Activated CD4-positive, alpha-beta memory T cell treated with anti-CD3 and anti-CD28 coated beads, Interleukin-2, amount 10 ng/mL, durations not matched to agents 7 days and 5 days (primary cell): ENCODE measurements around the gene CFAP92. TPM values are rescaled to one million over a fixed set of nuclear protein-coding genes. Genes with fewer than 3 reads are reported as not detected.

Experiments
- CTCF ChIA-PET: fragments of 350-600 bp; sonication (Branson Sonifier 250); formaldehyde crosslinking; loops from one replicate; lab custom pipeline; 2021; ENCODE audit warnings: antibody characterized with exemption, inconsistent platforms; lab: Charles Lee
- POLR2A ChIA-PET: fragments of 350-600 bp; sonication (Branson Sonifier 250); formaldehyde crosslinking; loops from one replicate; lab custom pipeline; 2021; ENCODE audit warnings: antibody characterized with exemption; lab: Charles Lee
- DNase-seq: peaks from one replicate; pipeline ENCODE4 v3.0.0-alpha.2; 2020
- H3K27ac Mint-ChIP-seq: one replicate; pipeline ENCODE4 v1.8.0; 2021; ENCODE audit warnings: mild to moderate bottlenecking, mixed read lengths
- H3K27me3 Mint-ChIP-seq: one replicate; pipeline ENCODE4 v1.8.0; 2021; ENCODE audit warnings: mixed read lengths
- H3K36me3 Mint-ChIP-seq: one replicate; pipeline ENCODE4 v1.8.0; 2021; ENCODE audit warnings: low read depth, mixed read lengths
- H3K4me1 Mint-ChIP-seq: one replicate; pipeline ENCODE4 v1.8.0; 2021; ENCODE audit warnings: mixed read lengths
- H3K4me3 Mint-ChIP-seq: one replicate; pipeline ENCODE4 v1.8.0; 2021; ENCODE audit warnings: mild to moderate bottlenecking, mixed read lengths
- H3K9me3 Mint-ChIP-seq: one replicate; pipeline ENCODE4 v1.8.0; 2021; ENCODE audit warnings: mixed read lengths
- total RNA-seq, 2 experiments: library from RNA; stranded (reverse); gene quantifications; one replicate each; pipeline ENCODE4 v1.2.3, GENCODE V29; 2021

Gene CFAP92
- total RNA-seq, 2 experiments from 2014 or later, result 0.15 TPM; not detected in 1

GRCh38 chr3:128967748-128968355 is 26.0 kb downstream of the CFAP92 start:
- ChIA-PET POLR2A (interaction anchor here (1.6 kb wide), 1 partner anchor 48 kb away, joined by 4 read pairs; no protein-coding TSS in a partner anchor), CTCF (interaction anchor here (0.5 to 1.4 kb wide), 2 partner anchors 49 to 181 kb away, joined by 3 to 5 read pairs; no protein-coding TSS in a partner anchor)

GRCh38 chr3:128965818-128966217 is 28.1 kb downstream of the CFAP92 start:
- no peak overlapping the region for H3K4me3 Mint-ChIP-seq
- CTCF ChIA-PET, result no interaction called here

More at GRCh38 chr3:128967748-128968355, 26.0 kb downstream of the CFAP92 start:
- Mint-ChIP-seq H3K27me3 (peaks cover 5% of the 10 kb centered on the region), H3K27ac (no peak overlapping the region), H3K36me3 (no peaks in the 10 kb centered on the region), H3K4me3 (no peak overlapping the region), H3K4me1 (peaks cover 10% of the 10 kb centered on the region), H3K9me3 (no peaks in the 10 kb centered on the region)
- no peak for DNase-seq

GRCh38 chr3:128965280-128965679 is 28.6 kb downstream of the CFAP92 start:
- DNase-seq, result no peak
- ChIA-PET POLR2A (no interaction called here), CTCF (no interaction called here)
- H3K4me3 Mint-ChIP-seq, result no peak overlapping the region
- H3K36me3 Mint-ChIP-seq, result no peaks in the 10 kb centered on the region
- H3K27ac Mint-ChIP-seq, result no peak overlapping the region
- peaks cover 4% of the 10 kb centered on the region for H3K4me1 Mint-ChIP-seq
- no peaks in the 10 kb centered on the region for H3K9me3 Mint-ChIP-seq
- peaks cover 6% of the 10 kb centered on the region for H3K27me3 Mint-ChIP-seq

More at GRCh38 chr3:128965818-128966217, 28.1 kb downstream of the CFAP92 start:
- Mint-ChIP-seq H3K27ac (no peak overlapping the region), H3K4me1 (peaks cover 8% of the 10 kb centered on the region), H3K36me3 (no peaks in the 10 kb centered on the region), H3K9me3 (no peaks in the 10 kb centered on the region), H3K27me3 (peaks cover 4% of the 10 kb centered on the region)
- no peak for DNase-seq
- POLR2A ChIA-PET, result no interaction called here

- Mint-ChIP-seq H3K36me3 (peaks cover 2% of the 10 kb centered on the region), H3K27ac (no peak overlapping the region), H3K4me3 (no peak overlapping the region), H3K27me3 (peaks cover 12% of the 10 kb centered on the region), H3K4me1 (no peaks in the 10 kb centered on the region), H3K9me3 (peaks cover 5% of the 10 kb centered on the region)
- ChIA-PET CTCF (interaction anchor here (0.6 kb wide), 1 partner anchor 40 kb away, joined by 4 read pairs; no protein-coding TSS in a partner anchor), POLR2A (no interaction called here)
- no peak for DNase-seq
Observed at GRCh38 chr3:128956440-128956839, 37.4 kb downstream of the CFAP92 start.

- Mint-ChIP-seq H3K4me1 (no peaks in the 10 kb centered on the region), H3K27ac (no peak overlapping the region), H3K9me3 (peaks cover 2% of the 10 kb centered on the region), H3K36me3 (no peaks in the 10 kb centered on the region), H3K4me3 (no peak overlapping the region), H3K27me3 (peaks cover 5% of the 10 kb centered on the region)
- DNase-seq, result no peak
- ChIA-PET POLR2A (interaction anchor here (0.7 kb wide), 1 partner anchor 269 kb away, joined by 3 read pairs; no protein-coding TSS in a partner anchor), CTCF (interaction anchor here (1.5 kb wide), 1 partner anchor 20 kb away, joined by 3 read pairs; no protein-coding TSS in a partner anchor)
Observed at GRCh38 chr3:128950223-128950938, 43.5 kb downstream of the CFAP92 start.

GRCh38 chr3:128949158-128949557 is 44.7 kb downstream of the CFAP92 start:
- no peak for DNase-seq
- CTCF ChIA-PET, result no interaction called here
- Mint-ChIP-seq H3K27ac (no peak overlapping the region), H3K27me3 (peaks cover 5% of the 10 kb centered on the region), H3K4me3 (no peak overlapping the region), H3K9me3 (peaks cover 2% of the 10 kb centered on the region), H3K36me3 (no peaks in the 10 kb centered on the region), H3K4me1 (no peaks in the 10 kb centered on the region)
- POLR2A ChIA-PET, result no interaction called here

- DNase-seq, result no peak
- Mint-ChIP-seq H3K9me3 (no peaks in the 10 kb centered on the region), H3K4me3 (no peak overlapping the region), H3K27ac (no peak overlapping the region), H3K27me3 (peaks cover 7% of the 10 kb centered on the region), H3K36me3 (no peaks in the 10 kb centered on the region), H3K4me1 (no peaks in the 10 kb centered on the region)
- CTCF ChIA-PET, result interaction anchor here (1.6 kb wide), 1 partner anchor 24 kb away, joined by 4 read pairs; no protein-coding TSS in a partner anchor
- POLR2A ChIA-PET, result no interaction called here
Observed at GRCh38 chr3:128946411-128946810, 47.5 kb downstream of the CFAP92 start.

- no peak for DNase-seq
- POLR2A ChIA-PET, result no interaction called here
- Mint-ChIP-seq H3K9me3 (no peaks in the 10 kb centered on the region), H3K27ac (no peak overlapping the region), H3K36me3 (no peaks in the 10 kb centered on the region), H3K4me3 (no peak overlapping the region), H3K27me3 (peaks cover 4% of the 10 kb centered on the region), H3K4me1 (no peaks in the 10 kb centered on the region)
- CTCF ChIA-PET, result interaction anchor here (1.6 kb wide), 1 partner anchor 24 kb away, joined by 4 read pairs; no protein-coding TSS in a partner anchor
Observed at GRCh38 chr3:128945878-128946175, 48.0 kb downstream of the CFAP92 start.

GRCh38 chr3:128945041-128945877 is 48.6 kb downstream of the CFAP92 start:
- no peaks in the 10 kb centered on the region for H3K9me3 Mint-ChIP-seq

GRCh38 chr3:128942161-128942952 is 51.5 kb downstream of the CFAP92 start:
- H3K4me1 Mint-ChIP-seq, result no peaks in the 10 kb centered on the region
- no peaks in the 10 kb centered on the region for H3K9me3 Mint-ChIP-seq
- H3K27me3 Mint-ChIP-seq, result peaks cover 14% of the 10 kb centered on the region
- CTCF ChIA-PET, result no interaction called here
- POLR2A ChIA-PET, result no interaction called here
- H3K36me3 Mint-ChIP-seq, result no peaks in the 10 kb centered on the region
- DNase-seq, result no peak
- H3K4me3 Mint-ChIP-seq, result no peak overlapping the region
- H3K27ac Mint-ChIP-seq, result no peak overlapping the region

More at GRCh38 chr3:128945041-128945877, 48.6 kb downstream of the CFAP92 start:
- ChIA-PET POLR2A (no interaction called here), CTCF (no interaction called here)
- Mint-ChIP-seq H3K27me3 (peaks cover 7% of the 10 kb centered on the region), H3K4me3 (no peak overlapping the region), H3K27ac (no peak overlapping the region), H3K4me1 (no peaks in the 10 kb centered on the region), H3K36me3 (no peaks in the 10 kb centered on the region)
- no peak for DNase-seq

- Mint-ChIP-seq H3K27ac (no peak overlapping the region), H3K27me3 (peaks cover 18% of the 10 kb centered on the region), H3K9me3 (no peaks in the 10 kb centered on the region), H3K4me3 (no peak overlapping the region), H3K36me3 (no peaks in the 10 kb centered on the region), H3K4me1 (no peaks in the 10 kb centered on the region)
- ChIA-PET POLR2A (no interaction called here), CTCF (no interaction called here)
- no peak for DNase-seq
Observed at GRCh38 chr3:128940252-128940651, 53.6 kb downstream of the CFAP92 start.

GRCh38 chr3:128936341-128936740 is 57.5 kb downstream of the CFAP92 start:
- Mint-ChIP-seq H3K9me3 (no peaks in the 10 kb centered on the region), H3K4me1 (no peaks in the 10 kb centered on the region), H3K27me3 (peaks cover 15% of the 10 kb centered on the region), H3K36me3 (no peaks in the 10 kb centered on the region), H3K27ac (no peak overlapping the region), H3K4me3 (no peak overlapping the region)
- ChIA-PET CTCF (interaction anchor here (0.6 kb wide), 1 partner anchor 139 kb away, joined by 3 read pairs; no protein-coding TSS in a partner anchor), POLR2A (no interaction called here)
- DNase-seq, result no peak
